Measurements from ENCODE around the gene RBFOX2. TPM values are rescaled to one million over a fixed set of nuclear protein-coding genes. Genes with fewer than 3 reads are reported as not detected.

Gene RBFOX2
- total RNA-seq, 1 experiment from 2014 or later, result 91.1 TPM

DNA sequence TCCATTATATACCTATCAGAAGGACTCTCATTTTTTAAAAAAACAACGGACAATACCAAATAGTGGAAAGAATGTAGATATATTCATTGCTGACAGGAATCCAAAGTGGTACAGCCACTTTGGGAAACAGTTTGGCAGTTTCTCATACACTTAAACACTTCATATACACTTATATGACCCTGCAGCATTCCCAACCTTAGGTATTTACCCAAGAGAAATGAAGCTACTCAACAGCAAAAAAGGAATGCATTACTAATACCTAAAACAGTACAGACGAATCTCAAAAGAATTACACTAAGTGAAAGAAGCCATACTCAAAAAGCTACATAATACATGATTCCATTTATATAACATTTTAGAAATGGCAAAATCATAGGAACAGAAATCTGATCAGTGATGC is 51.5 kb downstream of the RBFOX2 start:
- Histone ChIP-seq H3K36me3 (ENCODE audit: control insufficient read depth, insufficient read depth, low read length) (no peaks in the 10 kb centered on the region), H3K4me3 (ENCODE audit: low read depth, low read length) (no peak overlapping the region), H3K9me3 (no peaks in the 10 kb centered on the region), H3K4me1 (peaks cover 25% of the 10 kb centered on the region), H3K27me3 (replicated peaks; ENCODE audit: control insufficient read depth, insufficient read depth, low read length) (no peaks in the 10 kb centered on the region)
- no peaks in the 10 kb centered on the region for H3K27me3 Mint-ChIP-seq (ENCODE audit: insufficient read depth, unreplicated experiment)
- TF ChIP-seq, protein P1, sequence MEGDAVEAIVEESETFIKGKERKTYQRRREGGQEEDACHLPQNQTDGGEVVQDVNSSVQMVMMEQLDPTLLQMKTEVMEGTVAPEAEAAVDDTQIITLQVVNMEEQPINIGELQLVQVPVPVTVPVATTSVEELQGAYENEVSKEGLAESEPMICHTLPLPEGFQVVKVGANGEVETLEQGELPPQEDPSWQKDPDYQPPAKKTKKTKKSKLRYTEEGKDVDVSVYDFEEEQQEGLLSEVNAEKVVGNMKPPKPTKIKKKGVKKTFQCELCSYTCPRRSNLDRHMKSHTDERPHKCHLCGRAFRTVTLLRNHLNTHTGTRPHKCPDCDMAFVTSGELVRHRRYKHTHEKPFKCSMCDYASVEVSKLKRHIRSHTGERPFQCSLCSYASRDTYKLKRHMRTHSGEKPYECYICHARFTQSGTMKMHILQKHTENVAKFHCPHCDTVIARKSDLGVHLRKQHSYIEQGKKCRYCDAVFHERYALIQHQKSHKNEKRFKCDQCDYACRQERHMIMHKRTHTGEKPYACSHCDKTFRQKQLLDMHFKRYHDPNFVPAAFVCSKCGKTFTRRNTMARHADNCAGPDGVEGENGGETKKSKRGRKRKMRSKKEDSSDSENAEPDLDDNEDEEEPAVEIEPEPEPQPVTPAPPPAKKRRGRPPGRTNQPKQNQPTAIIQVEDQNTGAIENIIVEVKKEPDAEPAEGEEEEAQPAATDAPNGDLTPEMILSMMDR (IDR thresholded peaks at IDR 0.05; ENCODE audit: insufficient read depth in 1 of 2, low read depth in 1 of 2, low read length in 1 of 2, severe bottlenecking in 1 of 2, unreplicated experiment in 1 of 2), result no peak
- ChIA-PET POLR2A (no interaction called here), CTCF (no interaction called here)
- no peak overlapping the region for H3K4me3 Mint-ChIP-seq (ENCODE audit: unreplicated experiment)
- H3K36me3 Mint-ChIP-seq (ENCODE audit: insufficient read depth, unreplicated experiment), result peaks cover 11% of the 10 kb centered on the region
- no TSS peak for BruUV-seq (replicated peaks)
- peaks cover 14% of the 10 kb centered on the region for H3K4me1 Mint-ChIP-seq (ENCODE audit: low read depth, unreplicated experiment)
- intact Hi-C loops (cut with micrococcal nuclease; ENCODE audit: unreplicated experiment), result no loop called here
- DNase-seq, result no peak
- H3K27ac Mint-ChIP-seq (ENCODE audit: unreplicated experiment), result no peak overlapping the region
- H3K9me3 Mint-ChIP-seq (ENCODE audit: unreplicated experiment), result no peaks in the 10 kb centered on the region

DNA sequence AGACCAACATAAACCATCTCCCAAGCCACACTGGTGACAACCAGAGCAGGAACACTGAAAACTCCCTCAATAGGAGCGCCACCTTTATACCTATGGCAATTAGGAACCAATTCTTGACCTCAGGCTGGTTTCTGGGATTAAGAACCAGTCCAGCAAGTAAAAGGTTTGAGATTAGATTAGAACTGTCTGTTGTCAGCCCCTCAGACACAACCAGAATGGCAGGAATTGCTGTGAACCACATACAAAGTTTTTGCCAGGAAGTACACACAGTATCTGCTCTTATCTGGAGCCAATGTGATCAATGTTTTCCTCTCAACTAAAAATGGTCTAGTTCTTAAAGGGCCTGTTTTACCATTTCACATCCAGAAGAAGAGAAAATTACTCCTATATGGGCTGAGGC is 55.2 kb downstream of the RBFOX2 start:
- Histone ChIP-seq H3K4me1 (peaks cover 25% of the 10 kb centered on the region), H3K4me3 (ENCODE audit: low read depth, low read length) (no peak overlapping the region), H3K9me3 (no peaks in the 10 kb centered on the region), H3K27me3 (replicated peaks; ENCODE audit: control insufficient read depth, insufficient read depth, low read length) (no peaks in the 10 kb centered on the region), H3K36me3 (ENCODE audit: control insufficient read depth, insufficient read depth, low read length) (no peaks in the 10 kb centered on the region)
- H3K27ac Mint-ChIP-seq (ENCODE audit: unreplicated experiment), result no peak overlapping the region
- BruUV-seq (replicated peaks), result no TSS peak
- no peaks in the 10 kb centered on the region for H3K9me3 Mint-ChIP-seq (ENCODE audit: unreplicated experiment)
- H3K4me1 Mint-ChIP-seq (ENCODE audit: low read depth, unreplicated experiment), result peaks cover 19% of the 10 kb centered on the region
- DNase-seq, result peak in 1 of 2 experiments; percentile 27
- ChIA-PET CTCF (no interaction called here), POLR2A (no interaction called here)
- H3K4me3 Mint-ChIP-seq (ENCODE audit: unreplicated experiment), result no peak overlapping the region
- TF ChIP-seq, protein P1 (IDR thresholded peaks at IDR 0.05; ENCODE audit: insufficient read depth in 1 of 2, low read depth in 1 of 2, low read length in 1 of 2, severe bottlenecking in 1 of 2, unreplicated experiment in 1 of 2), result no peak
- H3K36me3 Mint-ChIP-seq (ENCODE audit: insufficient read depth, unreplicated experiment), result peaks cover 5% of the 10 kb centered on the region
- no peaks in the 10 kb centered on the region for H3K27me3 Mint-ChIP-seq (ENCODE audit: insufficient read depth, unreplicated experiment)
- intact Hi-C loops (cut with micrococcal nuclease; ENCODE audit: unreplicated experiment), result no loop called here

DNA sequence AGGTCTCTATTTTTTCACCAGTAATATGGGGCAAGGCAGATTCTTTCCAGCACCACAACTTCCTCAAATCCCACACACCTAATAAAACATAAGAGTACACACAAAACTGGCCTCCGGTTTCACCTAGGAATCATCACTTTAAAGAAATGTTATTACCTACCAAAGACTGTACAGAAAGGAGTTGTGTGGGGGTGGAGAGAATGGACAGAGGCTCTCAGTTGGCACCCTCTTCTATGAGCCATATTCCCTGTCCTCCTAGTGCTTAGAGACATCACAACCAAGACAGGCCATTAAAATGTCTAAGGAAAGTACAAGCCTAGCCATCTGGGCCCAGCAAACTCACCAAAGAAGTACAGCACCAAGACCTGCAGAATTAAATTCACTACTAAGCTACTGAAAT is 56.1 kb downstream of the RBFOX2 start:
- H3K9me3 Mint-ChIP-seq (ENCODE audit: unreplicated experiment), result no peaks in the 10 kb centered on the region
- no peak for DNase-seq
- Histone ChIP-seq H3K4me1 (peaks cover 25% of the 10 kb centered on the region), H3K9me3 (no peaks in the 10 kb centered on the region), H3K4me3 (ENCODE audit: low read depth, low read length) (no peak overlapping the region), H3K27me3 (replicated peaks; ENCODE audit: control insufficient read depth, insufficient read depth, low read length) (no peaks in the 10 kb centered on the region), H3K36me3 (ENCODE audit: control insufficient read depth, insufficient read depth, low read length) (no peaks in the 10 kb centered on the region)
- POLR2A ChIA-PET, result no interaction called here
- H3K4me1 Mint-ChIP-seq (ENCODE audit: low read depth, unreplicated experiment), result peaks cover 19% of the 10 kb centered on the region
- TF ChIP-seq, protein P1 (IDR thresholded peaks at IDR 0.05; ENCODE audit: insufficient read depth in 1 of 2, low read depth in 1 of 2, low read length in 1 of 2, severe bottlenecking in 1 of 2, unreplicated experiment in 1 of 2), result no peak
- H3K27me3 Mint-ChIP-seq (ENCODE audit: insufficient read depth, unreplicated experiment), result no peaks in the 10 kb centered on the region
- intact Hi-C loops (cut with micrococcal nuclease; ENCODE audit: unreplicated experiment), result no loop called here
- H3K36me3 Mint-ChIP-seq (ENCODE audit: insufficient read depth, unreplicated experiment), result peaks cover 5% of the 10 kb centered on the region
- CTCF ChIA-PET, result no interaction called here
- H3K27ac Mint-ChIP-seq (ENCODE audit: unreplicated experiment), result no peak overlapping the region
- no peak overlapping the region for H3K4me3 Mint-ChIP-seq (ENCODE audit: unreplicated experiment)
- BruUV-seq (replicated peaks), result no TSS peak

Data from Caco-2 (cell line).